Brain pericyte (primary cell): Measurements from ENCODE around the gene TSPAN14.
"Not testable (repeated sequence)": the region's sequence is repeated elsewhere in the genome, so short reads cannot be mapped to it uniquely, and the experiment has no call there.

Experiments
- DNase-seq: peaks from one replicate; pipeline ENCODE4 v3.0.0-alpha.2; 2012; ENCODE audit warnings: low read depth, low spot score

The TSPAN14 gene

DNA sequence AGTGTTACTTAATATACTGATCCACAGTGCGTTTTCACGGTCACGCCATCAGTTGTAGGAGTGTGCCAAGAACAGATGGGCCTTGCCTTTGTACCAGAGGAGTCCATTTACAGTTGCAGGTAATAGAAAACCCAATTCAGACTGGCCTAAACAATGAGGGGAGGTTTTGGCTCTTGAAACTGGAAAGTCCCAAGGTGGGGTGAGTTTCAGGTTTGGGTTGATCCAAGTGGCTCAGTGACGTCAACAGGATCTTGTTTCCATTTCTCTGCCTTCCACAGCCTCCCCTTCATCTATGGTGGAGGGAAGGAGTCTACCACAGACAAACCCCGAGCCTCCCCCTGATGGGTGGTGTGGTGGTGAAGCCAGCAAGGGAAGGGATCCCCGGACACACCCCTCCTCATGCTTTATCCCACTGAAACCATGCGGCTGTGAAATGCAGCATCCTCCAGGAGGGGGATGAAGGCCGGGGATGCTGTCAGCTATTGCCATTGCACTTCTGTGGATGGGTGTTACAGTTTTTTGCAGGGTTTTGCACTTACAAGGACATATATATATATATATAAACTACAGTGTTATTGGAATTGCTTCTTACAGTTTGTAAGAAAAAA lies 68.8 kb downstream of the TSPAN14 start:
- DNase-seq, result no peak

DNA sequence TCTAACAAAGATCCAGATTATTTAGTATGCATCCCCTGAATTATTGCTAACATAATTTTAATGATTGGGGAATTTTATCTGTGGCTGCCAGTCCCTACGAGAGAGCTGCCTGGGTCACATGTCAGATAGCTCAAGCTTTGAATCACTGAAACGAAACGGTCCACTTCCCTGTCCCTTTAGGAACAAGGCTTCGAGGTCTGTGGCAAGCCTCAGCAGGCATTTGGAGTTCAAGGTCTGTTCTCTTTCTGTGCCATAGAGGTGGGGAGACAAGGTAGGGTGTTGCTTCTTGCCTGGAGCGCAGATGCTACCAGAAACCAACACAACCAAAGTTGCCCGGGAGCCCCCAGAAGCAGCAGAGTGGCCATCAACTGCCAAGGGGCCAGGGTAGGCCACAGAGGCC lies 69.7 kb downstream of the TSPAN14 start:
- no peak for DNase-seq

DNA sequence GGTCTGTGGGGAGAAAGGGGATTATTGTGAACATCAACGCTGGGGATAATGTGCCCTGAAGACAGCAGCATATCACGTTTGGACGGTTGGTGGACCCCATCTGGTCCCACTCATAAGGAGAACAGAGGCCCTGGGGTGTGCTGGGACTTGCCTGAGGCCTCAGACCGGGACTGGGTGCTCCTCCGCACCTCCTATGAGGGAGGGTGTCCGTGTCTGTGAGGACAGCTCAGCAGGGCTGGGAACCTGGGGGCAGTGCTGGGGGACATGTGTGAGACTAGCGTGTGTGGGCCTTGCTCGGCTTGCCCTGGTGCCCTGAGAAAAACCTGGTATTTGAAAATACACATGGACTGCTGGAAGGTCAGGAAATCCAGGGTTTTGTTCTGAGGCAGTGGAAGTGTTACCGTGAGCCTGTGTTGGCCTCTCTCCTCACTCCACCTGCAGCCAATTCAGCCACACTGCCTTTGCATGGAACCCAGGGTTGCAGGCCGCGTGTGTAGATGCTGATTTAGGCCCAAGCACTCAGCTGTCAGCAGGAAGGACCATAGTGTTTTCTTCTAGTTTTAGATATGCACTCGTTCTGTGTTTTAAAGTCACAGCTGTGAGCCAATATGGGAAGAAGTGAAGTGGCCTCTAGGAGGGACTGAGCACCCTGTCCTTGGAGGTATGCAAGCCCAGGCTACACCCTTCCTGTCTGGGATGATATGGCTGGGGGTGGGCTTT lies 70.2 kb downstream of the TSPAN14 start:
- no peak for DNase-seq

DNA sequence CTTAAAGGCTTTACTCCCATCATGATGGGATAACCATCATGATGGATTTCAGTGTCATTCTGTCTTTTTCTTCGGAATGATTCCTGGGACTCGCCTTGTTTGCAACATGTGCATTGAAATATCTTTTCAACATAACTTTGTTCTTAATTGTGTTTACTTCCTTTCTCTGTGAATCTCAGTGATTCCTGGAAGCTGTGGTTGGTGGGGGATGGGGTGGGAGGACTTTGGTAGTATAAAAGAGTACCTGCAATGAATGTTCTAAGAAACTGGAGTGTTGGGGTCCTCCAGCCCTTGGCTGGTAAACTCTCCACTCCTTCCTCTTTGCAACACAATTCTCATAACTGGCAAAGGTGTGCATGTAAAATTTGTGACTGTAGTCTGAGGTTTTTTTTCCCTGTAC lies 72.1 kb downstream of the TSPAN14 start:
- no peak for DNase-seq

DNA sequence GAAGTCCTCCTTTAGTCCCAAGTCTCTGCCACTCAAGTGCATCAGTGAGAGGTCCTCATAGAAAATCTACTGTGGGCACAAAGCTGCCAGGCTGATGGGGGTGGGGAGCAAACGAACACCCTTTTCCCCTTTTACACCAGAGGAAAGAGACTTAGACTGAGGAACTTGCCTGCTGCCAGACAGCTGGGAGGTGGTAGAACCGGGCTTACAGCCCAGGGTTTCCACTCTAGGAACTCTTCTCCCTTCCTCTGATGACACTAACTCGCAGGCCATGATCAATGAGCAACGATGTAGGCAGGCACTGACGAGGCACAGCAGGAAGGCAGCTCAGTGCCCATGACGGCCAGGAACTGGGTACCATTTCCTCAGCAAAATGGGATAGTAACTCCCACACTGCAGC lies 72.6 kb downstream of the TSPAN14 start:
- DNase-seq, result no peak

DNA sequence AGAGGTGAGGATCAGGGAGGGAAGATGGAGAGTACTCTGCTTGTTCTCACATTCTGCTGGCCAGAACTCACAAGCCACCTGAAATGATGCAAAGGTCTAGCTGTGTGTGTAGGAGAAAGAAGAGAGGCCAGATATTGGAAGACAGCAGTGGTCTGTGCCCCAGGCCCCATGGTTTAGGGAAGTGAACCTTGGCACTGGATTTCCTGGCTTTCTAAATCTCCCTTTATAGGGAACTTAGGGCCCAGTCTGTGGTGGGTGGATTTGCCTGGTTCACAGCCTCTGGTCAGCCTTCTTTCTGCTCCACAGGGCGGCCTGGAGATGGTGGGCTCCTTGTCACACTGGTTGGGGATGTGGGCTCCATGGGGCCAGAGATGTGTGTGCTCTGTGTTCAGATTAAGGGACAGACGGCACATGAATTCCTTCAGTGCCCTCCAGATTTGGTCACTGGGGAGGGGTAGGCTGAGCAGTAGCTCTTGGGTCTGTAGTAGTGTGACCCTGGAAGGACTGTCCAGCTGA lies 74.1 kb downstream of the TSPAN14 start:
- no peak for DNase-seq

DNA sequence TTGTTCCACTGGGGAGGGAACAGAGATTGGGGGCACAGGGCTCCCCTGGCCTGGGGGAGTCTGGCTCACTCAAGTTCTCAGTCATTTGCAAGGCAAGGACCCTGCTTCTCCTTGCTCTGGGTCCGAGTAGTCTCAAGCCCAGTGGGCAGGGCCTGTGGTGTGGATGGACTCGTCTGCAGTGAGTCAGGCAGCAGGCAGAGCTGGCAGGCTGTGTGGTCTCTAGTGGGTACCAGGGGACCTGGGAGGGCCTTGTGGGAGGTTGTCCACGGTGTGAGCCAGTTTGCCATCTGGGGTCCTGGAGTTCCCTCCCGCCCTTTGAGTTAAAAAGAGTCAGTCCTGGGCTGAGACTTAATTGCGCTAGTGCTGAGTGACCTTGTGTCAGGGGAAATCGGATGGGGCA lies 74.8 kb downstream of the TSPAN14 start:
- DNase-seq, result no peak

DNA sequence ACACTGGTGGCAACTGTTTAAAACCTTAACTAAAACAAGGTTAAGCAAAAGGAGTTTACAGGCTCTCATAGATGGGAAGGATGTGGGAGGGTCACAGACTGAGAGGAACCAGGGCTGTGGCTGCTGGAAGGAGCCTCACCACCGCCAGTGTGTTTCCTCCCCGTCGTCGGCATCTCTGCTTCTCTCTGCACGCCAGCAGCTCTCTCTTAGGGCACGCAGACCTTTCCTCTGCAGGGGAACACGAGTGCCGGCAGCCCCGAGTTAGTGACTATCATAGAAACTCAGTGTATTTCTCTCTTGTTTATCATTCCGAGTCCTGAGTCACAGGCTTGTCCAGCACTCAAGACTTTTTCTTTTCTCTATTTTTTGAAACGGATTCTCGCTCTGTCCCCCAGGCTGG lies 75.5 kb downstream of the TSPAN14 start:
- no peak for DNase-seq

DNA sequence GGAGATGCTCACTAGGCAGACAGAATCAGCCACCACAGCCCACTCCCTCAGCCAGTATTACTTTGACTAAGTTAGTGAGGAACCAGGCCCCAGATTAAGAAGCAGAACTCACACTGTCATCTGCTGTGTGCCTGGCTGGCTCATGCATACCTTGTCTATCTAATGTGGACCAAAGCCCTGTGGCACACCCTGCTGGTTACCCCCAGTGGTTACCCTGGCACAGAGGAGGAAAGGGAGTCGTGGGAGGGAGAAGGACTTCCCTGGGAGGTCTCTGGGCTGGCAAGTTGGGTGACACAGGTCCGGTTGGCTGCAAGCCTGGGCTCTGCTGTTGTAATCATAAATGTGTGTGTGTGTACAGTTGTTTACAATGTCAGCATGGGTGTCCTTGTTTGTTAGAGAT lies 76.1 kb downstream of the TSPAN14 start:
- DNase-seq, result no peak

DNA sequence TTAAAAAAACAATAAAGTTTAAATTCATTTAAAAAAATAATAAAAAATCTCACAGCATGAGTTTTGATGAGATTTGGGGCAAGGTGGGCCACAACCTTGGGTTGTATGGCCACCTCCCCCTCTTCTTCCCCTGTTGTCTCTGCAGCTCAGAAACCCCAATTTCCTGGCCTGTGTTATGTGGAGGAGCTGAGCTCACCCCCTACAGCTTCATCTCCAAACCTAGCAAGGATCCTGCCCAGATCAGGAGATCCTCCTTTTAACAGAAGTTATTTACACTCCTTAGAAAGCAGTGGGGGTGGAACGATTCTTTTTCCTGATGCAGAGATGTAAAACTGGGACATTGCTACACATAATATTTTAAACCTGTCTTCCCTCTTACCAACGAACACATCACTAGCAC lies 76.7 kb downstream of the TSPAN14 start:
- no peak for DNase-seq

DNA sequence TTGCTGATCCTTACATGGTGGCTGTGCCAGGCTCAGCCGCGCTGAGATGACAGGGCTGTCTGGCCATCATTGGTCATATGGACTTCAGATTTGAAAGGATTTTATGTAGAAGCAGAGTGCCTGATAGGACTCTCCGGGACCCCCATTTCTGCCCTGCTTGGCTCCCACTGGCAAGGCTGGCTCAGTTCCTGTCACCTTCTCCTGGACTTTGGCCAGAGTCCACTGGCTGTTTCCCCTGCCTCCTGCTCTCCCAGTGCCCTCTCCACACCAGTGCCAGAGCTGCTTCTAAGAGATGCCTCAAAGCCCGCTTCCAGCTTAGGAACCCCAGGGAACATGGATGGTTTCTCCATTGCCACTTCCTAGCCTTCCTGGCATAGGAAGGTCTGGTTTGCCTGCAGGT lies 78.5 kb downstream of the TSPAN14 start:
- DNase-seq, result no peak

DNA sequence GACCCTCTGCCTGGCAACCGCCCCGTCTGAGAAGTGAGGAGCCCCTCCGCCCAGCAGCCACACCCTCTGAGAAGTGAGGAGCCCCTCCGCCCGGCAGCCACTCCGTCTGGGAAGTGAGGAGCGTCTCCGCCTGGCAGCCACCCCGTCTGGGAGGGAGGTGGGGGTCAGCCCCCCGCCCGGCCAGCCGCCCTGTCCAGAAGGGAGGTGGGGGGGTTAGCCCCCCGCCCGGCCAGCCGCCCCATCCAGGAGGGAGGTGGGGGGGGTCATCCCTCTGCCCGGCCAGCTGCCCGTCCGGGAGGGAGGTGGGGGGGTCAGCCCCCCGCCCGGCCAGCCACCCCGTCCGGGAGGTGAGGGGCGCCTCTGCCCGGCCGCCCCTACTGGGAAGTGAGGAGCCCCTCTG lies 79.9 kb downstream of the TSPAN14 start:
- DNase-seq, result not testable (repeated sequence)

DNA sequence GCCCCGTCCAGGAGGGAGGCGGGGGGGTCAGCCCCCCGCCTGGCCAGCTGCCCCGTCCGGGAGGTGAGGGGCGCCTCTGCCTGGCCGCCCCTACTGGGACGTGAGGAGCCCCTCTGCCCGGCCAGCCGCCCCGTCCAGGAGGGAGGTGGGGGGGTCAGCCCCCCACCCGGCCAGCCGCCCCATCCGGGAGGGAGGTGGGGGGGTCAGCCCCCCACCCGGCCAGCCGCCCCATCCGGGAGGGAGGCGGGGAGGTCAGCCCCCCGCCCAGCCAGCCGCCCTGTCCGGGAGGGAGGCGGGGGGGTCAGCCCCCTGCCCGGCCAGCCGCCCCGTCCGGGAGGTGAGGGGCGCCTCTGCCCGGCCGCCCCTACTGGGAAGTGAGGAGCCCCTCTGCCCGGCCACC lies 80.5 kb downstream of the TSPAN14 start:
- not testable (repeated sequence) for DNase-seq

DNA sequence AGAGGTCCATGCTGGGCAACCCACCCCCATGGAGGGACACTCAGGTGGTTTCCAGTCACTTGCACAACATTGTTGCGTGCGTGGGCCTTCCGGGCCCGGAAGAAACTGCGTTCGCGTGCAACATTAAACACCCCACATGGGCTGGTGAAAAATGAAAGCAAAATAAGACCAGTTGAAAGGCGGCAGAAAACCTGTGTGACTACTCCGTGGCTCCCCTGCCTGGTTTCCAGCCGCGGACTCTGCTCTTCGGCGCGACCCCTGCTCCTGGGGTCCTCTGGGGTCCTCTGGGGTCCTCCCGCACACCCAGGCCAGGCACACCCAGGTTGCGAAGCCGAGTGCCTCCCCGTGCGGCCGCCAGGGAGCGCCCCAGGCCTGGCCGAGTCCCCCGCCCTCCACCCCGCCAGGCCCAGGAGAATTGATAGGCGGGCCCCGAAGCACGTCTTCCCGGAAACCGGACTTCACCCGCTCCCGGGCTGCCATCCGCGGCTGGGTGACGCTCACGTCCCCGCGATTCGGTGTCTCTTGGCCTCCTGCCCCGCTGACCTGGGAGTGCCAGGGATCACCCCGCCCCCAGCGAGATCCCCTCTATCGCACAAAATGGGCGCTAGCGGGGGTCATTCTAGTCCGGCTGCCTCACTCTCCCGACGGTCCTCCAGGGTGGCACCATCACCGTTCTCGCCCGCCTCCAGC lies 81.7 kb downstream of the TSPAN14 start:
- DNase-seq, result no peak

DNA sequence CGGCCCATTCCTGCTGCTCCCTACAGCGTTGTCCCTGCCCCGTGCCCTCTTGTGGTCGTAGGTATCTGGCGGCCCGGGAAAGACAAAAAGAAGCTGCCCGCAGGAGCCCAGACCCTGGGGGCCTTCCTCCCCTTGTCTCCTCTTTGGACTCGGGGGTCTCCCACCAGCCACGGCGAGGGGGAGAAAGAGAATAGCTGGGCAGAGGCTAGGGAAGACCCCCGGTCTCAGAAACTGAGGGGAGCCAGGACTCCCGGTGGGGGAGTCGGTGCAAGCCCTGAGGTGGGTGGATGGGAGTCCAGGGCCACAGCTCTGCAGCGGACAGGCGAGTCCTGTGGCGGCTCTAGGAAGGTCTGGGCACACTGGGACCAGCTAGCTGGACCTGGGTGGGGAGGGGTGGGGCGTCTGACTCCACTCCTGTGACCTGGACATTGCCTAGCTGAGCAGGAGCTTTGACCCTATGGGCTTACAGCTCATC lies 82.3 kb downstream of the TSPAN14 start:
- DNase-seq, result no peak

DNA sequence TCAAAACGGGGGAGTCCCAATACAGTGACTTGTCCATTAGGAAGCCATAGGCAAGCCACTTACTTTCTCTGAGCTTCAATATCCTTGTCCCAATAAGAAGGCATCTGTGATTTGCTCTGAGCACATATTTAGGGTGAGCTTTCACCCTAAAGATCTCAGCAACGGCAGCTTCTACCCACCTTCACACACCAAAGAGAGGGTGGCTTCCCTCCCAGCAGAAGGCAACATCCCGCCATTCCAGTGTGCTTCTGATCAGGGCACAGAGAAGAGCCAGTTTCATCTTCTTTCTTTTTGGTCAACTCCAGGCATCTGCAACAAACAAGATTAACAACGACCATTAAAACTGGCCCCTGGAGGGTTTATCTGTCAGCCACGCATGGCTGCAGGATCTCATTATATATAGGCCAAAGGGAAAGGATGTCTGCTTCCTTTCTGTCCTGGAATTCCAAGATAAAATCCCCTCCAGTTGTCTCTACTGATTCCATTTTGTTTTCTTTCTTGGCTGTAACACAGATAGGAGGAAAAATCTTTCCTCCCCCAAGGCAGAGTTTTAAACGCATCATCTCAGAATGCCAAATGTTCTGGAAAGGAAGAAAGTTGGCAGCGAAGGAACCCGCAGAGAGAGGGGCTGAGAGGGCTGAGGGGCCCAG lies 83.1 kb downstream of the TSPAN14 start:
- DNase-seq, result no peak

DNA sequence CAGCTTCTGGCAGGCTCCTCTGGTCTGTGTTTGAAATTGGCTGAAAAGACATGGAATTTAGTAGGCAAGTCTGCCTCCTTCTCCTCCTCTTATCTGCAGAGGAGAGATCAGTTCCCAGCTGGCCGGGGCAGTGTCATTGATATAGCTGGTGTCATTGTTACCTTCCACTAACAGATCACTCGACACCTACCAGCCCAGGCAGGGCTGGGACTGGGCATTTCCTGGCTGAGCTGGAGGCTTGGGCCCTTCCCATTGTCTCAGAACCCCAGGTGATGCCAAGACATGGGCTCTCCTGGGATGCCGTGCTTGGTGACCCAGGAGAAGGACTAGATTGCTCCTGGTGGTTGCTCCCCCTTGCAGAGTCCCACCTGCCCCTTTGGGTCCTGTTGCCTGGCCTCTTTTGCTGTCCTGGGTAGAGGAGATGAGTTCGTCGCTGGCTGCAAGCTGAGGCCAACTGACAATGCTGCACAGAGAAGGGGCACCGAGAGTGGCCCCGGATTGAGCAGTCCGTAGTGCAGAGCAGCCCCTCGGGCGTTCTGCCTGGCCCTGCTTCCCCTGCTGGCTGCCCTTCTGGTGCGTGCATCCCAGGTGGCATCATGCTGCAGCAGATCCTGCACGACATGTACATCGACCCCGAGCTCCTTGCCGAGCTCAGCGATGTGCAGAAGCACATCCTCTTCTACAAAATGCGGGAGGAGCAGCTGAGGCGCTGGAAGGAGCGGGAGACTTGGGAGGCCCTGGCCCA lies 83.8 kb downstream of the TSPAN14 start, which contains the start of gene SH2D4B:
Gene SH2D4B, plus strand, starts transcription at position 167 of the 745 bp plus-strand sequence. Its CDS starts 430 bp downstream, at position 597.
- DNase-seq, result no peak

DNA sequence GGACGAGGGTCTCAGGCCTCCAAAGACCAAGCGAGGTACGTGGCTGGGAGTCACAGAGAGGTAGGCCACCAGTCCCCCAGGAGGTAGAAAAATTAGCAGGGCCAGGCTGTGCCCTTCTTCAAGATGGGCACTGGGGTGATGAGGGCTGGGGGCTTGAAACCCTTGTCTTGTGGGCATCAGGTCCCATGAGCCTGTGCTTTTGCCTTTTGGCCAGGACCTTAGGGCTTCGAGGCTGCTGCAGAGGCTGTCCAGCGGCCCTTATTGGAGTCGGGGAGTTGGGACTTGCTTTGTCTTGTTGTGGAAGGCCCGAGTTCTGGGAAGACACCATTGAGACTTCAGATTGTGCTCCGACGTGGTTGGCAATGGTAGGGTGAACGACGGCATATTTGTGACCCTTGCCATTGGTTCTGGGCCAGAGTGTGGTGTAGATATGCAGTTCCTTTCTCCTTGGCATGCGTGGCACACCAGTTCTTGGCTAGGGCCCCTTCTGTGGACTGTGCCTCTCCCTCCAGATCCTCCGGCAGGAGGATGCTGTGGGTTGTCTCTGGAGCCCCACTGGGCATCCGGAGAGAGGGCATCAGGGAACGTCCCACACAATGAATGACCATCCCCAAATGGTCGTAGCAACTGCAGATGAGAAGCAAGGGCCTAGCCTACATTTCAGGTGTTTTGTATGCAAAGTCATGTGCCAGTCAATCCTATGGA lies 84.5 kb downstream of the TSPAN14 start:
- DNase-seq, result no peak

DNA sequence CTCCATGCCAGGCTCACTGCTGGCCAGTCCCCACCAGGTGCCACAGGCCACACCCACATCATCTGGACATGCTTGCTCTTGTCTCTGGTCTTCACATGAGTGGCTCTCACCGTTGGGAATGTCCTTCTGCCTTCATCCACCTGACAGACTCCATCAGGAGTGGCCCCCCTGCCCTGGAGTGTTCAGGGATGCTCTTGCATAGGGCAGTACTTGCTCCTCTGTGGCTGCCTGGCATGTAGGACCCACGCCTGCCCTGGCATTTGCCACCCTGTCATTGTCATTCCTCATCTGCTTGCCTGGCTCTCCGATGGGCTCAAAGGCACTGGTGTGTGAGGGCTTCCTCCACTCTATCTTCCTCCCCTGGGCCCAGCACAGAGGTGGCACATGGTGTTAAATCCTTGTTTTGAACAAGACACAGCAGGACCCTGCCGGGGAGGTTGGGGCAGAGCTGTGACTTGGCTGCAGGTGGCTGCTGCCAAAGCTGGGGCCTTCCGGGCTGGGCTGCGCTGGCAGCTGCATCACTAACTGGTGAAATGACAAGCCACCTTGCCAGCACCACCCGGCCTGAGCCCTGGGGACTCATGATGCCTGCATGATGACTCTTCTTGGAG lies 85.4 kb downstream of the TSPAN14 start:
- no peak for DNase-seq

DNA sequence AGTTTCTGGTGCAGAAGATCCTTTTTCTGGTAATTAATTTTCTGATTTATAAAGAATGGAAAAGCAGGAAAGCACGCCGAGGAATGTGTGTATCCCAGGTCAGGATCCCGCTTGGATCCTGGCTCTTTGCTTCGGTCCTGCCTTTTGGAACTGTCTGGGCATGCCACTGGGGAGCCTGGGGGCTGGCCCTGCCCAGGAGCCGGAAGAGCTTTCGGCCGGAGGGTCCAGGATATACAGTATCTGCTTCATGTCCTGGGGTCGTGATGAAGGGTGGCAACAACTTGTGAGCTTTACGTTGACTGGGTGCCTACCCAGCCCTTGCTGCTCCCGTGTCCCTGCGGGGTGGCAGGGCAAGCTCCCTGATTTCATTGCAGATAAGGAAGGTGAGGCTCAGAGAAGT lies 86.0 kb downstream of the TSPAN14 start:
- DNase-seq, result no peak
